ENCODE measurements around the gene ITIH2.

ITIH2 gene

GRCh38 chr10:7665767-7666166, 37.3 kb upstream of the ITIH2 start:
- DNase-seq (ENCODE audit: low read depth): no peak
- TF ChIP-seq MYC (IDR thresholded peaks at IDR 0.05; ENCODE audit: low read depth, low read length): no peak
- TF ChIP-seq MAX (IDR thresholded peaks at IDR 0.05; ENCODE audit: low read depth, low read length): no peak
- no peak for TF ChIP-seq CTCF (IDR thresholded peaks at IDR 0.05; ENCODE audit: low read depth, low read length)
- no peak for TF ChIP-seq POLR2A (IDR thresholded peaks at IDR 0.05; ENCODE audit: extremely low read depth, insufficient read length)
- no peak overlapping the region for H3K4me3 ChIP-seq (ENCODE audit: low read depth, low read length)

- no peak within 1 kb of the TSS for H3K4me3 ChIP-seq (ENCODE audit: low read depth, low read length)
- TF ChIP-seq POLR2A (IDR thresholded peaks at IDR 0.05; ENCODE audit: extremely low read depth, insufficient read length): no peak
- no peak for TF ChIP-seq MAX (IDR thresholded peaks at IDR 0.05; ENCODE audit: low read depth, low read length)
- DNase-seq (ENCODE audit: low read depth): no peak
These were observed 36.7 kb upstream of the ITIH2 start, which contains the start of gene ITIH5 for GRCh38 chr10:7666253-7667023. Gene ITIH5, minus strand, starts transcription at chr10:7666966. Its CDS starts 74 bp downstream, at chr10:7666892.

GRCh38 chr10:7667262-7668141, 35.6 kb upstream of the ITIH2 start:
- DNase-seq (ENCODE audit: low read depth): no peak
- TF ChIP-seq POLR2A (IDR thresholded peaks at IDR 0.05; ENCODE audit: extremely low read depth, insufficient read length): no peak
- TF ChIP-seq MAX (IDR thresholded peaks at IDR 0.05; ENCODE audit: low read depth, low read length): no peak
- TF ChIP-seq MYC (IDR thresholded peaks at IDR 0.05; ENCODE audit: low read depth, low read length): no peak
- TF ChIP-seq CTCF (IDR thresholded peaks at IDR 0.05; ENCODE audit: low read depth, low read length): no peak
- no peak overlapping the region for H3K4me3 ChIP-seq (ENCODE audit: low read depth, low read length)

GRCh38 chr10:7670157-7670556, 33.0 kb upstream of the ITIH2 start:
- TF ChIP-seq POLR2A (IDR thresholded peaks at IDR 0.05; ENCODE audit: extremely low read depth, insufficient read length): no peak
- no peak for TF ChIP-seq CTCF (IDR thresholded peaks at IDR 0.05; ENCODE audit: low read depth, low read length)
- no peak for TF ChIP-seq MAX (IDR thresholded peaks at IDR 0.05; ENCODE audit: low read depth, low read length)
- TF ChIP-seq MYC (IDR thresholded peaks at IDR 0.05; ENCODE audit: low read depth, low read length): no peak

GRCh38 chr10:7672341-7673134, 30.6 kb upstream of the ITIH2 start:
- DNase-seq (ENCODE audit: low read depth): no peak
- TF ChIP-seq CTCF (IDR thresholded peaks at IDR 0.05; ENCODE audit: low read depth, low read length) (no peak), MYC (IDR thresholded peaks at IDR 0.05; ENCODE audit: low read depth, low read length) (no peak), MAX (IDR thresholded peaks at IDR 0.05; ENCODE audit: low read depth, low read length) (no peak), POLR2A (IDR thresholded peaks at IDR 0.05; ENCODE audit: extremely low read depth, insufficient read length) (no peak)
- no peak overlapping the region for H3K4me3 ChIP-seq (ENCODE audit: low read depth, low read length)

More at GRCh38 chr10:7670157-7670556, 33.0 kb upstream of the ITIH2 start:
- H3K4me3 ChIP-seq (ENCODE audit: low read depth, low read length): no peak overlapping the region
- DNase-seq (ENCODE audit: low read depth): no peak
